Measurements from ENCODE around the gene CALCR.

Gene CALCR

DNA sequence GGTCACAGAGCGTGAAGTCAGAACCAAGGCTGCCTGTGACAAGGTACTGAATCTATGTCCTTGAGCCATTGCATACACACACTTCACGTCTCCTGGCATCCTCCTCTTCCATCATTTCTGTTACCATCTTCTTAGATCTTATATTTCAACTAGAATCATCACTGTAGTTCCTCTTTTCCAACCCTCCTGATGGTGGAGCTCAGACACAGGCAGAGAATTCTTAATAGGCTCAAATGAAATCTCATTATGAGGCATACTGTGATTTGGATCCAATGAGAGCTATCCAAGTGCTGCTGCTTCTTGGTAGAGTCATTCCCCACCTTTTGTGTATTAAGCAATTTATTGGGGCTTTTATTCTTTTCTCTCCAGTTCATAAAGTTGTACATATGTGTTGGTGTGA is 113.2 kb downstream of the CALCR start (continued):
- TF ChIP-seq ZNF658 (tag by site-specific recombination; IDR thresholded peaks at IDR 0.05) = no peak
- TF ChIP-seq ZNF654 (tag by site-specific recombination; IDR thresholded peaks at IDR 0.05; ENCODE audit: low read depth) = peak; percentile 21
- TF ChIP-seq ZNF324 (tag by site-specific recombination; IDR thresholded peaks at IDR 0.05) = no peak
- TF ChIP-seq ZNF623 (tag by site-specific recombination; IDR thresholded peaks at IDR 0.05) = no peak
- TF ChIP-seq ZNF621 (tag by site-specific recombination; IDR thresholded peaks at IDR 0.05) = no peak

DNA sequence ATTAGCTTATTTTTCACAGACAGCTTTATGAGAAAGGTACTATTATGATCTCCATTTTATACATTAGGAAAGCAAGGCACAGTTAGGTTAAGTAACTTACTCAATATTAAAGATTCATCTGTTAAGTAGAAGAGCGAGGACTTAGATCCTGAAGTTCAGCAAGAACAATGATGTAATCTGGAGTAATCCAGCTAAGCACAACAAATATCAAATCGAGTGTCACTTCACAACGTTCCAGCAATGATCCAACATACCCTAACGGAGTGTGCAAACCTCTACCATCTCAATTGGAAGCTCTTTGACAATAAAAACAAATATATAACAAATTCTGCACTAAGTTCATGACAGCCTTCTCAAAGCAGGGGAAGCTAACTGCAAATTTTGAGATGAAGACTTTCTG is 121.3 kb downstream of the CALCR start:
- ChIA-PET POLR2A (no interaction called here), CTCF (interaction anchor here (2.7 kb wide), 1 partner anchor 10 kb away, joined by 19 read pairs; no protein-coding TSS in a partner anchor)

DNA sequence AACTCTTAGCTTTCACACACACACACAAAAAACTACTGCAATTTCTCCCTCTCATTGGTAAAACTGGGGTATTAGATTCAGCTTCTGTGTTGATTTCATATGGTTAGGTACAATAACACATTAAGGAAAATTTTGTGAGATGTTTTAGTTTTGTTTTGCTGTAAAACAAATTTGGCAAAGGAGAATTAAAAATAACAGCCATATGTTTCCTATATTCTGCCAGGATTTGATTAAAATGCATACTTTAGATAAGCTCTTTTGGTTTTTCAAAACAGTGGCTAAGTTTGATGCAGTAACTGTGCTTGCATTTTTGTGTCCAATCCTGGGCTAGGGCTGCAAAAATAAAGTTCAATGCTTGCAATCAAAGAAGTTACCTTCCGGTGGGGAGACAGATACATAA is 126.3 kb downstream of the CALCR start:
- Histone ChIP-seq H3K36me3 (ENCODE audit: control insufficient read depth in 2 of 2, insufficient read depth in 1 of 2, low read length in 2 of 2) (no peaks in the 10 kb centered on the region), H3K4me3 (ENCODE audit: low read depth, low read length) (no peak overlapping the region), H3K27ac (ENCODE audit: extremely low read depth, low read depth, low read length) (no peak overlapping the region), H3K9me3 (ENCODE audit: control insufficient read depth, insufficient read depth, low read depth, low read length) (no peaks in the 10 kb centered on the region), H3K4me1 (ENCODE audit: control insufficient read depth, insufficient read depth, low read length) (no peaks in the 10 kb centered on the region)
- CTCF ChIA-PET = interaction anchor here (1.2 kb wide), 2 partner anchors 20 to 103 kb away, joined by 3 to 4 read pairs; no protein-coding TSS in a partner anchor
- POLR2A ChIA-PET = no interaction called here
- no peak for TF ChIP-seq ZNF416 (tag by site-specific recombination; IDR thresholded peaks at IDR 0.05)
- no peak for TF ChIP-seq ZNF248 (tag by site-specific recombination; IDR thresholded peaks at IDR 0.05)
- TF ChIP-seq ZNF174 (tag by site-specific recombination; IDR thresholded peaks at IDR 0.05) = no peak
- TF ChIP-seq ZNF114 (tag by site-specific recombination; IDR thresholded peaks at IDR 0.05) = no peak
- TF ChIP-seq, protein P1, sequence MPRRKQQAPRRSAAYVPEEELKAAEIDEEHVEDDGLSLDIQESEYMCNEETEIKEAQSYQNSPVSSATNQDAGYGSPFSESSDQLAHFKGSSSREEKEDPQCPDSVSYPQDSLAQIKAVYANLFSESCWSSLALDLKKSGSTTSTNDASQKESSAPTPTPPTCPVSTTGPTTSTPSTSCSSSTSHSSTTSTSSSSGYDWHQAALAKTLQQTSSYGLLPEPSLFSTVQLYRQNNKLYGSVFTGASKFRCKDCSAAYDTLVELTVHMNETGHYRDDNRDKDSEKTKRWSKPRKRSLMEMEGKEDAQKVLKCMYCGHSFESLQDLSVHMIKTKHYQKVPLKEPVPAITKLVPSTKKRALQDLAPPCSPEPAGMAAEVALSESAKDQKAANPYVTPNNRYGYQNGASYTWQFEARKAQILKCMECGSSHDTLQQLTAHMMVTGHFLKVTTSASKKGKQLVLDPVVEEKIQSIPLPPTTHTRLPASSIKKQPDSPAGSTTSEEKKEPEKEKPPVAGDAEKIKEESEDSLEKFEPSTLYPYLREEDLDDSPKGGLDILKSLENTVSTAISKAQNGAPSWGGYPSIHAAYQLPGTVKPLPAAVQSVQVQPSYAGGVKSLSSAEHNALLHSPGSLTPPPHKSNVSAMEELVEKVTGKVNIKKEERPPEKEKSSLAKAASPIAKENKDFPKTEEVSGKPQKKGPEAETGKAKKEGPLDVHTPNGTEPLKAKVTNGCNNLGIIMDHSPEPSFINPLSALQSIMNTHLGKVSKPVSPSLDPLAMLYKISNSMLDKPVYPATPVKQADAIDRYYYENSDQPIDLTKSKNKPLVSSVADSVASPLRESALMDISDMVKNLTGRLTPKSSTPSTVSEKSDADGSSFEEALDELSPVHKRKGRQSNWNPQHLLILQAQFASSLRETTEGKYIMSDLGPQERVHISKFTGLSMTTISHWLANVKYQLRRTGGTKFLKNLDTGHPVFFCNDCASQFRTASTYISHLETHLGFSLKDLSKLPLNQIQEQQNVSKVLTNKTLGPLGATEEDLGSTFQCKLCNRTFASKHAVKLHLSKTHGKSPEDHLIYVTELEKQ (tag by site-specific recombination; IDR thresholded peaks at IDR 0.05; ENCODE audit: borderline replicate concordance) = no peak
- TF ChIP-seq, protein P2, sequence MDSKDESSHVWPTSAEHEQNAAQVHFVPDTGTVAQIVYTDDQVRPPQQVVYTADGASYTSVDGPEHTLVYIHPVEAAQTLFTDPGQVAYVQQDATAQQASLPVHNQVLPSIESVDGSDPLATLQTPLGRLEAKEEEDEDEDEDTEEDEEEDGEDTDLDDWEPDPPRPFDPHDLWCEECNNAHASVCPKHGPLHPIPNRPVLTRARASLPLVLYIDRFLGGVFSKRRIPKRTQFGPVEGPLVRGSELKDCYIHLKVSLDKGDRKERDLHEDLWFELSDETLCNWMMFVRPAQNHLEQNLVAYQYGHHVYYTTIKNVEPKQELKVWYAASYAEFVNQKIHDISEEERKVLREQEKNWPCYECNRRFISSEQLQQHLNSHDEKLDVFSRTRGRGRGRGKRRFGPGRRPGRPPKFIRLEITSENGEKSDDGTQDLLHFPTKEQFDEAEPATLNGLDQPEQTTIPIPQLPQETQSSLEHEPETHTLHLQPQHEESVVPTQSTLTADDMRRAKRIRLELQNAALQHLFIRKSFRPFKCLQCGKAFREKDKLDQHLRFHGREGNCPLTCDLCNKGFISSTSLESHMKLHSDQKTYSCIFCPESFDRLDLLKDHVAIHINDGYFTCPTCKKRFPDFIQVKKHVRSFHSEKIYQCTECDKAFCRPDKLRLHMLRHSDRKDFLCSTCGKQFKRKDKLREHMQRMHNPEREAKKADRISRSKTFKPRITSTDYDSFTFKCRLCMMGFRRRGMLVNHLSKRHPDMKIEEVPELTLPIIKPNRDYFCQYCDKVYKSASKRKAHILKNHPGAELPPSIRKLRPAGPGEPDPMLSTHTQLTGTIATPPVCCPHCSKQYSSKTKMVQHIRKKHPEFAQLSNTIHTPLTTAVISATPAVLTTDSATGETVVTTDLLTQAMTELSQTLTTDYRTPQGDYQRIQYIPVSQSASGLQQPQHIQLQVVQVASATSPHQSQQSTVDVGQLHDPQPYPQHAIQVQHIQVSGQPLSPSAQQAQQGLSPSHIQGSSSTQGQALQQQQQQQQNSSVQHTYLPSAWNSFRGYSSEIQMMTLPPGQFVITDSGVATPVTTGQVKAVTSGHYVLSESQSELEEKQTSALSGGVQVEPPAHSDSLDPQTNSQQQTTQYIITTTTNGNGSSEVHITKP (tag by site-specific recombination; IDR thresholded peaks at IDR 0.05) = no peak
- TF ChIP-seq, protein P3, sequence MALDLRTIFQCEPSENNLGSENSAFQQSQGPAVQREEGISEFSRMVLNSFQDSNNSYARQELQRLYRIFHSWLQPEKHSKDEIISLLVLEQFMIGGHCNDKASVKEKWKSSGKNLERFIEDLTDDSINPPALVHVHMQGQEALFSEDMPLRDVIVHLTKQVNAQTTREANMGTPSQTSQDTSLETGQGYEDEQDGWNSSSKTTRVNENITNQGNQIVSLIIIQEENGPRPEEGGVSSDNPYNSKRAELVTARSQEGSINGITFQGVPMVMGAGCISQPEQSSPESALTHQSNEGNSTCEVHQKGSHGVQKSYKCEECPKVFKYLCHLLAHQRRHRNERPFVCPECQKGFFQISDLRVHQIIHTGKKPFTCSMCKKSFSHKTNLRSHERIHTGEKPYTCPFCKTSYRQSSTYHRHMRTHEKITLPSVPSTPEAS (tag by site-specific recombination; IDR thresholded peaks at IDR 0.05) = no peak

More for the DNA sequence above, 121.3 kb downstream of the CALCR start:
- no peak overlapping the region for H3K27ac ChIP-seq (ENCODE audit: extremely low read depth, low read depth, low read length)
- no peak overlapping the region for H3K4me3 ChIP-seq (ENCODE audit: low read depth, low read length)
- no peaks in the 10 kb centered on the region for H3K36me3 ChIP-seq (ENCODE audit: control insufficient read depth in 2 of 2, insufficient read depth in 1 of 2, low read length in 2 of 2)
- no peak for TF ChIP-seq ZNF785 (tag by site-specific recombination; IDR thresholded peaks at IDR 0.05)
- no peak for TF ChIP-seq ZNF354C (tag by site-specific recombination; IDR thresholded peaks at IDR 0.05; ENCODE audit: borderline replicate concordance, low read depth)
- TF ChIP-seq, protein P4, sequence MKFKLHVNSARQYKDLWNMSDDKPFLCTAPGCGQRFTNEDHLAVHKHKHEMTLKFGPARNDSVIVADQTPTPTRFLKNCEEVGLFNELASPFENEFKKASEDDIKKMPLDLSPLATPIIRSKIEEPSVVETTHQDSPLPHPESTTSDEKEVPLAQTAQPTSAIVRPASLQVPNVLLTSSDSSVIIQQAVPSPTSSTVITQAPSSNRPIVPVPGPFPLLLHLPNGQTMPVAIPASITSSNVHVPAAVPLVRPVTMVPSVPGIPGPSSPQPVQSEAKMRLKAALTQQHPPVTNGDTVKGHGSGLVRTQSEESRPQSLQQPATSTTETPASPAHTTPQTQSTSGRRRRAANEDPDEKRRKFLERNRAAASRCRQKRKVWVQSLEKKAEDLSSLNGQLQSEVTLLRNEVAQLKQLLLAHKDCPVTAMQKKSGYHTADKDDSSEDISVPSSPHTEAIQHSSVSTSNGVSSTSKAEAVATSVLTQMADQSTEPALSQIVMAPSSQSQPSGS (tag by site-specific recombination; IDR thresholded peaks at IDR 0.05; ENCODE audit: low read depth) = peak; percentile 50; the same call in 1 of the 2 replicates
- TF ChIP-seq ZNF585B (tag by site-specific recombination; IDR thresholded peaks at IDR 0.05) = no peak
- TF ChIP-seq, protein P5, sequence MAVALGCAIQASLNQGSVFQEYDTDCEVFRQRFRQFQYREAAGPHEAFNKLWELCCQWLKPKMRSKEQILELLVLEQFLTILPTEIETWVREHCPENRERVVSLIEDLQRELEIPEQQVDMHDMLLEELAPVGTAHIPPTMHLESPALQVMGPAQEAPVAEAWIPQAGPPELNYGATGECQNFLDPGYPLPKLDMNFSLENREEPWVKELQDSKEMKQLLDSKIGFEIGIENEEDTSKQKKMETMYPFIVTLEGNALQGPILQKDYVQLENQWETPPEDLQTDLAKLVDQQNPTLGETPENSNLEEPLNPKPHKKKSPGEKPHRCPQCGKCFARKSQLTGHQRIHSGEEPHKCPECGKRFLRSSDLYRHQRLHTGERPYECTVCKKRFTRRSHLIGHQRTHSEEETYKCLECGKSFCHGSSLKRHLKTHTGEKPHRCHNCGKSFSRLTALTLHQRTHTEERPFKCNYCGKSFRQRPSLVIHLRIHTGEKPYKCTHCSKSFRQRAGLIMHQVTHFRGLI (tag by site-specific recombination; IDR thresholded peaks at IDR 0.05) = no peak
- TF ChIP-seq ZNF521 (tag by site-specific recombination; IDR thresholded peaks at IDR 0.05) = no peak
- no peak for TF ChIP-seq MEIS1 (CRISPR knock-in tag; IDR thresholded peaks at IDR 0.05; ENCODE audit: borderline replicate concordance)
- TF ChIP-seq, protein P6, sequence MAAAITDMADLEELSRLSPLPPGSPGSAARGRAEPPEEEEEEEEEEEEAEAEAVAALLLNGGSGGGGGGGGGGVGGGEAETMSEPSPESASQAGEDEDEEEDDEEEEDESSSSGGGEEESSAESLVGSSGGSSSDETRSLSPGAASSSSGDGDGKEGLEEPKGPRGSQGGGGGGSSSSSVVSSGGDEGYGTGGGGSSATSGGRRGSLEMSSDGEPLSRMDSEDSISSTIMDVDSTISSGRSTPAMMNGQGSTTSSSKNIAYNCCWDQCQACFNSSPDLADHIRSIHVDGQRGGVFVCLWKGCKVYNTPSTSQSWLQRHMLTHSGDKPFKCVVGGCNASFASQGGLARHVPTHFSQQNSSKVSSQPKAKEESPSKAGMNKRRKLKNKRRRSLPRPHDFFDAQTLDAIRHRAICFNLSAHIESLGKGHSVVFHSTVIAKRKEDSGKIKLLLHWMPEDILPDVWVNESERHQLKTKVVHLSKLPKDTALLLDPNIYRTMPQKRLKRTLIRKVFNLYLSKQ (tag by site-specific recombination; IDR thresholded peaks at IDR 0.05; ENCODE audit: borderline replicate concordance) = no peak
- TF ChIP-seq ZNF16 (tag by site-specific recombination; IDR thresholded peaks at IDR 0.05; ENCODE audit: low read depth) = no peak
- TF ChIP-seq ZNF133 (tag by site-specific recombination; IDR thresholded peaks at IDR 0.05) = peak; percentile 79
- TF ChIP-seq TRIM28 (IDR thresholded peaks at IDR 0.05; ENCODE audit: borderline replicate concordance, low read length) = no peak
- no peak for TF ChIP-seq GLI2 (tag by site-specific recombination; IDR thresholded peaks at IDR 0.05; ENCODE audit: borderline replicate concordance, low read depth)
- H3K4me1 ChIP-seq (ENCODE audit: control insufficient read depth, insufficient read depth, low read length) = no peaks in the 10 kb centered on the region
- H3K9me3 ChIP-seq (ENCODE audit: control insufficient read depth, insufficient read depth, low read depth, low read length) = no peaks in the 10 kb centered on the region

All from HEK293 (cell line).